ENCODE data around the gene HDAC6. TPM values are rescaled to one million over a fixed set of nuclear protein-coding genes. Genes with fewer than 3 reads are reported as not detected.

Gene HDAC6
- total and polyA plus RNA-seq, 10 donors: 33.9 to 103 (median 79.9) TPM

GRCh38 chrX:48791063-48791820, 10.6 kb upstream of the HDAC6 start:
- H3K9me3 ChIP-seq: no peaks in the 10 kb centered on the region
- intact Hi-C loops (cut with DNase I; ENCODE audit: low total_unique reads): no loop called here
- H3K27ac ChIP-seq: no peak overlapping the region
- no peaks in the 10 kb centered on the region for H3K4me1 ChIP-seq
- H3K36me3 ChIP-seq: no peaks in the 10 kb centered on the region
- WGBS, 5 donors: 79 to 92% (median 82%) methylated on average over 3 to 11 of the region's 11 CpGs
- H3K27me3 ChIP-seq (replicated peaks in 1 of 7): peaks cover 0 to 12% (median 0%) of the 10 kb centered on the region in 7 donors
- TF ChIP-seq POLR2AphosphoS5 (IDR thresholded peaks at IDR 0.05): no peak
- TF ChIP-seq POLR2A (IDR thresholded peaks at IDR 0.05): no peak
- TF ChIP-seq CTCF (IDR thresholded peaks at IDR 0.05 in 8 of 11, conservative IDR thresholded peaks at IDR 0.05 in 3 of 11): no peak
- no peak for DNase-seq
- H3K4me3 ChIP-seq: no peak overlapping the region

- no peaks in the 10 kb centered on the region for H3K9me3 ChIP-seq
- WGBS, 5 donors: 78 to 89% (median 81%) methylated on average over 5 to 7 of the region's 7 CpGs
- intact Hi-C loops (cut with DNase I; ENCODE audit: low total_unique reads): no loop called here
Observed at GRCh38 chrX:48792219-48792618, 9.6 kb upstream of the HDAC6 start.

GRCh38 chrX:48793935-48794334, 7.9 kb upstream of the HDAC6 start:
- Histone ChIP-seq H3K27ac (no peak overlapping the region), H3K4me1 (no peaks in the 10 kb centered on the region), H3K9me3 (no peaks in the 10 kb centered on the region), H3K27me3 (replicated peaks in 1 of 7) (no peaks in the 10 kb centered on the region), H3K36me3 (no peaks in the 10 kb centered on the region), H3K4me3 (no peak overlapping the region)
- no peak for DNase-seq
- TF ChIP-seq POLR2A (IDR thresholded peaks at IDR 0.05) (no peak), CTCF (IDR thresholded peaks at IDR 0.05 in 8 of 11, conservative IDR thresholded peaks at IDR 0.05 in 3 of 11) (no peak), POLR2AphosphoS5 (IDR thresholded peaks at IDR 0.05) (no peak)
- intact Hi-C loops (cut with DNase I; ENCODE audit: low total_unique reads): no loop called here
- 68 to 100% (median 92%) methylated on average over 2 to 4 of the region's 4 CpGs for WGBS, 5 donors

More at GRCh38 chrX:48792219-48792618, 9.6 kb upstream of the HDAC6 start:
- Histone ChIP-seq H3K27ac (no peak overlapping the region), H3K36me3 (no peaks in the 10 kb centered on the region), H3K4me1 (no peaks in the 10 kb centered on the region), H3K4me3 (no peak overlapping the region), H3K27me3 (replicated peaks in 1 of 7) (peaks cover 0 to 8% (median 0%) of the 10 kb centered on the region in 7 donors)
- no peak for DNase-seq
- TF ChIP-seq CTCF (IDR thresholded peaks at IDR 0.05 in 8 of 11, conservative IDR thresholded peaks at IDR 0.05 in 3 of 11) (no peak), POLR2A (IDR thresholded peaks at IDR 0.05) (no peak), POLR2AphosphoS5 (IDR thresholded peaks at IDR 0.05) (no peak)

GRCh38 chrX:48794340-48794910, 7.4 kb upstream of the HDAC6 start:
- no peak for DNase-seq
- TF ChIP-seq POLR2AphosphoS5 (IDR thresholded peaks at IDR 0.05) (no peak), POLR2A (IDR thresholded peaks at IDR 0.05) (no peak), CTCF (IDR thresholded peaks at IDR 0.05 in 8 of 11, conservative IDR thresholded peaks at IDR 0.05 in 3 of 11) (no peak)
- Histone ChIP-seq H3K4me3 (no peak overlapping the region), H3K36me3 (no peaks in the 10 kb centered on the region), H3K27me3 (replicated peaks in 1 of 7) (no peaks in the 10 kb centered on the region), H3K4me1 (no peaks in the 10 kb centered on the region), H3K9me3 (no peaks in the 10 kb centered on the region), H3K27ac (no peak overlapping the region)
- intact Hi-C loops (cut with DNase I; ENCODE audit: low total_unique reads): no loop called here
- 78 to 91% (median 85%) methylated on average over 10 to 12 of the region's 12 CpGs for WGBS, 5 donors

Measured in spleen (tissue), 11 donors.